K562 (cell line): ENCODE measurements around the gene IRF2. TPM values are rescaled to one million over a fixed set of nuclear protein-coding genes. Genes with fewer than 3 reads are reported as not detected.
A peak's percentile ranks its signal among the peaks of the same experiment; 100 is the strongest.

Experiments used
- ATAC-seq: fragments of 200-7000 bp; cut with Tn5 transposase; 3 replicates; pipeline ENCODE4 v1.9.1; 2020; ENCODE audit warnings: moderate library complexity
- BruUV-seq: library from RNA; stranded (reverse); fragments of 400-500 nt; replicated peaks from 2 replicates; lab custom pipeline; 2021; lab: Mats Ljungman, UMichigan
- CTCF ChIA-PET: fragments of 300-600 bp; formaldehyde crosslinking; extraction: SDS; loops from one replicate; lab custom pipeline; 2021; ENCODE audit warnings: low intra/inter-chr PET ratio; lab: Yijun Ruan, JAX
- POLR2A ChIA-PET: fragments of 300-600, 350-650 bp; sonication (Branson Sonifier 250); formaldehyde crosslinking; extraction: SDS; loops from one replicate; lab custom pipeline; 2021; ENCODE audit warnings: antibody characterized with exemption, inconsistent platforms; lab: Yijun Ruan, JAX
- DNase-seq, 4 experiments: peaks; one replicate each; pipeline versions ENCODE4 v3.0.0 to v3.0.0-alpha.2; 2011 to 2018; ENCODE audit warnings: low spot score in 3 of 4, mixed read lengths in 3 of 4; ENCODE audit errors: extremely low read depth in 1 of 4
- FAIRE-seq: peaks from 2 replicates; lab custom pipeline; 2011; peaks lifted over from hg19 to GRCh38; lab: Jason Lieb, UNC
- H2AFZ ChIP-seq: 2 replicates; pipeline ENCODE4 v1.6.0; 2011; ENCODE audit warnings: low read depth, low read length, control low read depth, inconsistent platforms
- H3K27ac ChIP-seq: fragments of 200-600 bp; 3 replicates; pipeline ENCODE4 v1.8.0; 2011; ENCODE audit warnings: low read depth, mild to moderate bottlenecking, control low read depth, inconsistent platforms, low read length, moderate library complexity, mixed read lengths; ENCODE audit errors: extremely low read depth
- H3K27me3 ChIP-seq, 2 experiments: fragments of 300-600 bp in 1 of 2; 2 replicates in 1 of 2; 3 replicates in 1 of 2; pipeline versions ENCODE4 v1.6.0 to v1.8.0; 2011; ENCODE audit warnings: inconsistent platforms in 2 of 2, low read length in 2 of 2, mild to moderate bottlenecking in 1 of 2, mixed read lengths in 1 of 2, moderate library complexity in 1 of 2; ENCODE audit not compliant: control insufficient read depth in 2 of 2, insufficient read depth in 2 of 2
- H3K36me3 ChIP-seq: fragments of 300-600 bp; 3 replicates; pipeline ENCODE4 v1.8.0; 2011; ENCODE audit warnings: mild to moderate bottlenecking, low read length, inconsistent platforms; ENCODE audit not compliant: control insufficient read depth, insufficient read depth
- H3K4me1 ChIP-seq, 2 experiments: fragments of 200-600 bp in 1 of 2; replicated peaks in 1 of 2; 2 replicates in 1 of 2; 3 replicates in 1 of 2; pipeline versions ENCODE4 v1.5.1 to v1.8.0; 2011; ENCODE audit warnings: inconsistent platforms in 2 of 2, low read length in 2 of 2, mild to moderate bottlenecking in 1 of 2, mixed read lengths in 1 of 2, moderate library complexity in 1 of 2; ENCODE audit not compliant: control insufficient read depth in 2 of 2, insufficient read depth in 2 of 2
- H3K4me2 ChIP-seq: 2 replicates; pipeline ENCODE4 v1.6.1; 2011; ENCODE audit warnings: low read length, control low read depth, inconsistent platforms, mixed read lengths; ENCODE audit not compliant: insufficient read depth
- H3K4me3 ChIP-seq: fragments of 200-600 bp; sonication (generic), shearing (Covaris generic); 2 replicates; pipeline ENCODE4 v1.5.1; 2016; ENCODE audit warnings: control low read depth, inconsistent platforms
- H3K79me2 ChIP-seq: fragments of 200-600 bp; 3 replicates; pipeline ENCODE4 v1.8.0; 2011; ENCODE audit warnings: low read length, inconsistent platforms; ENCODE audit not compliant: control insufficient read depth, insufficient read depth
- H3K9ac ChIP-seq, 2 experiments: 2 replicates each; pipeline versions ENCODE4 v1.6.0 to v1.6.1; 2011; ENCODE audit warnings: low read depth in 2 of 2, low read length in 2 of 2, control low read depth in 1 of 2, inconsistent platforms in 1 of 2, mild to moderate bottlenecking in 1 of 2, mixed read lengths in 1 of 2; ENCODE audit not compliant: insufficient read depth in 1 of 2
- H3K9me1 ChIP-seq: one replicate; pipeline ENCODE4 v1.6.0; 2011; ENCODE audit warnings: inconsistent platforms, mild to moderate bottlenecking, low read length, moderate library complexity; ENCODE audit not compliant: control insufficient read depth, insufficient read depth
- H3K9me3 ChIP-seq: replicated peaks from 2 replicates; pipeline ENCODE4 v1.5.1; 2011; ENCODE audit warnings: low read depth, low read length, inconsistent platforms; ENCODE audit not compliant: control insufficient read depth, insufficient read depth
- H4K20me1 ChIP-seq: replicated peaks from 2 replicates; pipeline ENCODE4 v1.6.1; 2011; ENCODE audit warnings: low read length, inconsistent platforms, mixed read lengths; ENCODE audit not compliant: control insufficient read depth, insufficient read depth
- HCFC1 ChIP-seq: IDR thresholded peaks from 2 replicates; pipeline ENCODE4 v1.6.1; 2012; ENCODE audit warnings: low read depth, low read length, improper control_type of control experiment
- KLF13 ChIP-seq: fragments of 450-650 bp; IDR thresholded peaks from 2 replicates; pipeline ENCODE4 v1.6.1; 2016; ENCODE audit warnings: missing genetic modification characterization, low read depth, mild to moderate bottlenecking, missing compliant biosample characterization, moderate library complexity, borderline replicate concordance
- NR0B1 ChIP-seq: fragments of 450-650 bp; IDR thresholded peaks from one replicate; pipeline ENCODE4 v1.6.1; 2018; ENCODE audit warnings: mild to moderate bottlenecking, moderate library complexity; ENCODE audit not compliant: partially characterized antibody
- RBM25 ChIP-seq: fragments of 200-400 bp; formaldehyde crosslinking; IDR thresholded peaks from 2 replicates; pipeline ENCODE4 v1.6.1; 2018; ENCODE audit warnings: low read length, low read depth, moderate library complexity; ENCODE audit not compliant: severe bottlenecking
- TFE3 ChIP-seq: fragments of 450-650 bp; formaldehyde crosslinking; IDR thresholded peaks from 2 replicates; pipeline ENCODE4 v1.4.0; 2020; ENCODE audit warnings: mild to moderate bottlenecking, mixed read lengths
- ZFP91 ChIP-seq: sonication (generic); formaldehyde crosslinking; IDR thresholded peaks from 2 replicates; pipeline ENCODE4 v1.8.0; 2022; ENCODE audit warnings: mild to moderate bottlenecking, missing genetic modification reagents
- ZNF3 ChIP-seq: fragments of 250-450 bp; sonication (Bioruptor Pico); IDR thresholded peaks from 2 replicates; pipeline ENCODE4 v1.5.0; 2021; ENCODE audit warnings: mild to moderate bottlenecking, moderate library complexity
- ZNF449 ChIP-seq: fragments of 250-450 bp; sonication (Bioruptor Pico); IDR thresholded peaks from 2 replicates; pipeline ENCODE4 v1.8.0; 2022; ENCODE audit warnings: moderate library complexity, mild to moderate bottlenecking, inconsistent platforms
- ZNF780A ChIP-seq: fragments of 250-450 bp; sonication (Bioruptor Pico); IDR thresholded peaks from 2 replicates; pipeline ENCODE4 v1.5.0; 2021; ENCODE audit warnings: mild to moderate bottlenecking
- in situ Hi-C: fragments of 300-500 bp; cut with MboI; formaldehyde crosslinking; loops from 4 replicates; pipeline ENCODE4 v1.15.0; 2018; ENCODE audit warnings: inconsistent platforms, mixed read lengths
- intact Hi-C: fragments of 100-400 bp; cut with micrococcal nuclease; formaldehyde crosslinking; loops from 2 replicates; pipeline ENCODE4 v1.14.2; 2022
- polyA plus RNA-seq, 8 experiments: library from polyadenylated mRNA; depleted of rRNA in 4 of 8; stranded (reverse) in 5 of 8; unstranded in 3 of 8; fragments of >200 nt; fragmentation: Nextera tagmentation in 2 of 8; fragmentation: Illumina TruSeq in 1 of 8; extraction: Ambion mirVana in 2 of 8; extraction: Trizol in 1 of 8; gene quantifications; 2 replicates each; pipeline versions ENCODE4 v1.2.1 to v1.2.3, GENCODE V29; 2011 to 2014; ENCODE audit warnings: inconsistent platforms in 1 of 8, missing spikeins in 1 of 8
- total RNA-seq, 7 experiments: library from RNA; depleted of rRNA in 6 of 7; stranded (reverse); fragments of >200 nt in 6 of 7; fragmentation: Illumina TruSeq in 2 of 7; extraction: Trizol in 2 of 7; gene quantifications; 2 replicates each; pipeline versions ENCODE4 v1.2.1 to v1.2.3, GENCODE V29; 2011 to 2021; ENCODE audit warnings: low replicate concordance in 1 of 7

IRF2 gene
- total and polyA plus RNA-seq, 9 of the 15 experiments (the other 6 are each of a cell fraction or from before 2014, with no cell fraction given) = 7.1 to 17.1 (median 11.3) TPM

- no TSS peak for BruUV-seq
- Histone ChIP-seq H3K4me3 (no peak overlapping the region), H3K27me3 (no peaks in the 10 kb centered on the region), H3K79me2 (no peaks in the 10 kb centered on the region), H3K4me1 (peaks cover 4 to 13% of the 10 kb centered on the region in 2 experiments; a peak in 4 of 5 replicates), H3K27ac (no peak overlapping the region), H2AFZ (no peak overlapping the region), H4K20me1 (no peaks in the 10 kb centered on the region), H3K4me2 (no peak overlapping the region), H3K9me1 (no peaks in the 10 kb centered on the region), H3K36me3 (no peaks in the 10 kb centered on the region), H3K9me3 (no peaks in the 10 kb centered on the region), H3K9ac (no peak overlapping the region)
- intact Hi-C loops = no loop called here
- ChIA-PET CTCF (no interaction called here), POLR2A (no interaction called here)
- in situ Hi-C loops = no loop called here
- FAIRE-seq (no peak), ATAC-seq (no peak), DNase-seq (no peak)
- TF ChIP-seq ZNF3 = peak; percentile 93
- TF ChIP-seq KLF13 (tag) = no peak
- TF ChIP-seq ZNF780A = no peak
- TF ChIP-seq NR0B1 = no peak
- TF ChIP-seq HCFC1 = no peak
- TF ChIP-seq TFE3 (CRISPR knock-in tag) = no peak
- no peak for TF ChIP-seq ZNF449
- TF ChIP-seq ZFP91 = no peak
- TF ChIP-seq RBM25 = peak; percentile 99
Observed at GRCh38 chr4:184368731-184369130, 105.6 kb downstream of the IRF2 start.
